HepG2 (cell line): Measurements from ENCODE around the gene GAS5. TPM values are rescaled to one million over a fixed set of nuclear protein-coding genes. Genes with fewer than 3 reads are reported as not detected.

Experiments used
- ARHGAP35 ChIP-seq: sonication (generic); formaldehyde crosslinking; IDR thresholded peaks from 2 replicates; pipeline ENCODE4 v1.9.0; 2022; ENCODE audit warnings: mild to moderate bottlenecking, inconsistent platforms, moderate library complexity, missing genetic modification reagents, borderline replicate concordance
- ARNT ChIP-seq: fragments of 450-650 bp; IDR thresholded peaks from 2 replicates; pipeline ENCODE4 v1.6.1; 2017
- ESRRA ChIP-seq: sonication (generic); formaldehyde crosslinking; IDR thresholded peaks from 2 replicates; pipeline ENCODE4 v1.5.1; 2020; ENCODE audit warnings: mild to moderate bottlenecking, low read depth, missing genetic modification reagents
- FLYWCH1 ChIP-seq: sonication (generic); formaldehyde crosslinking; IDR thresholded peaks from 2 replicates; pipeline ENCODE4 v1.8.1; 2023; ENCODE audit warnings: mild to moderate bottlenecking, missing genetic modification reagents
- HES4 ChIP-seq: sonication (generic); formaldehyde crosslinking; IDR thresholded peaks from 2 replicates; pipeline ENCODE4 v1.9.0; 2021; ENCODE audit warnings: mild to moderate bottlenecking, missing genetic modification reagents, borderline replicate concordance
- IKZF1 ChIP-seq: fragments of 450-650 bp; IDR thresholded peaks from 2 replicates; pipeline ENCODE4 v1.7.1; 2016
- IRX3 ChIP-seq: sonication (generic); formaldehyde crosslinking; IDR thresholded peaks from 2 replicates; pipeline ENCODE4 v1.8.1; 2023; ENCODE audit warnings: mild to moderate bottlenecking, low read depth, missing genetic modification reagents, borderline replicate concordance
- ISX ChIP-seq: sonication (generic); formaldehyde crosslinking; conservative IDR thresholded peaks from 2 replicates; pipeline ENCODE4 v1.5.0; 2020; ENCODE audit warnings: missing genetic modification reagents
- MLX ChIP-seq: IDR thresholded peaks from 2 replicates; pipeline ENCODE4 v1.6.1; 2016
- MXD4 ChIP-seq: IDR thresholded peaks from 2 replicates; pipeline ENCODE4 v1.6.1; 2016; ENCODE audit warnings: mild to moderate bottlenecking, missing biosample characterization, missing genetic modification reagents
- PHF21A ChIP-seq: sonication (generic); formaldehyde crosslinking; IDR thresholded peaks from 2 replicates; pipeline ENCODE4 v1.5.0; 2020; ENCODE audit warnings: mild to moderate bottlenecking, missing genetic modification reagents
- POLR2G ChIP-seq: fragments of 200-400 bp; formaldehyde crosslinking; IDR thresholded peaks from 2 replicates; pipeline ENCODE4 v1.6.1; 2018; ENCODE audit warnings: mild to moderate bottlenecking, low read depth, low read length, moderate library complexity
- SIN3A ChIP-seq: IDR thresholded peaks from 2 replicates; pipeline ENCODE4 v1.6.1; 2011; ENCODE audit warnings: low read depth, mild to moderate bottlenecking, control low read depth, low read length, borderline replicate concordance
- SPEN ChIP-seq: sonication (generic); formaldehyde crosslinking; IDR thresholded peaks from 2 replicates; pipeline ENCODE4 v1.5.1; 2020; ENCODE audit warnings: low read depth, mild to moderate bottlenecking, missing genetic modification reagents
- SRSF1 ChIP-seq: fragments of 200-400 bp; formaldehyde crosslinking; optimal IDR thresholded peaks from 2 replicates; pipeline ENCODE3; 2017; ENCODE audit warnings: mild to moderate bottlenecking, low read depth, low read length, moderate library complexity
- SRSF4 ChIP-seq: fragments of 200-400 bp; formaldehyde crosslinking; IDR thresholded peaks from one replicate; pipeline ENCODE4 v1.6.1; 2018; ENCODE audit warnings: mild to moderate bottlenecking, low read depth, low read length, moderate library complexity; ENCODE audit not compliant: poor library complexity, severe bottlenecking
- STAT5B ChIP-seq: sonication (generic); formaldehyde crosslinking; IDR thresholded peaks from 2 replicates; pipeline ENCODE4 v1.4.0; 2020; ENCODE audit warnings: missing genetic modification reagents
- SYNCRIP ChIP-seq: fragments of 200-400 bp; formaldehyde crosslinking; IDR thresholded peaks from 2 replicates; pipeline ENCODE4 v1.6.1; 2018; ENCODE audit warnings: mild to moderate bottlenecking, low read depth, low read length; ENCODE audit not compliant: insufficient read depth
- ZBTB20 ChIP-seq: sonication (generic); formaldehyde crosslinking; IDR thresholded peaks from 2 replicates; pipeline ENCODE4 v1.8.1; 2023; ENCODE audit warnings: missing genetic modification reagents, low read depth, mild to moderate bottlenecking, borderline replicate concordance
- ZBTB26 ChIP-seq: IDR thresholded peaks from 2 replicates; pipeline ENCODE4 v1.6.1; 2016; ENCODE audit warnings: missing compliant biosample characterization, missing genetic modification reagents, borderline replicate concordance
- ZNF138 ChIP-seq: sonication (generic); formaldehyde crosslinking; IDR thresholded peaks from 2 replicates; pipeline ENCODE4 v1.5.0; 2020; ENCODE audit warnings: mild to moderate bottlenecking, low read depth, missing genetic modification reagents
- ZNF501 ChIP-seq: sonication (generic); formaldehyde crosslinking; IDR thresholded peaks from 2 replicates; pipeline ENCODE4 v1.5.1; 2020; ENCODE audit warnings: mild to moderate bottlenecking, moderate library complexity, missing genetic modification reagents
- ZNF737 ChIP-seq: sonication (generic); formaldehyde crosslinking; IDR thresholded peaks from 2 replicates; pipeline ENCODE4 v1.5.0; 2020; ENCODE audit warnings: missing genetic modification reagents, mild to moderate bottlenecking, borderline replicate concordance
- ZNF746 ChIP-seq: sonication (generic); formaldehyde crosslinking; IDR thresholded peaks from 2 replicates; pipeline ENCODE4 v1.8.0; 2022; ENCODE audit warnings: mild to moderate bottlenecking, missing genetic modification reagents
- ZSCAN21 ChIP-seq: sonication (generic); formaldehyde crosslinking; IDR thresholded peaks from 2 replicates; pipeline ENCODE4 v1.8.0; 2022; ENCODE audit warnings: mild to moderate bottlenecking, missing genetic modification reagents, moderate library complexity, borderline replicate concordance
- polyA plus RNA-seq, 8 experiments: library from polyadenylated mRNA; depleted of rRNA in 3 of 8; stranded (reverse) in 7 of 8; unstranded in 1 of 8; fragments of >200 nt; fragmentation: Illumina TruSeq in 4 of 8; extraction: Trizol in 4 of 8; gene quantifications; 2 replicates each; pipeline versions ENCODE4 v1.2.1 to v1.2.3, GENCODE V29; 2011 to 2016; ENCODE audit warnings: low read depth in 4 of 8, missing spikeins in 1 of 8, mixed read lengths in 1 of 8; ENCODE audit not compliant: insufficient read depth in 1 of 8
- total RNA-seq, 5 experiments: library from RNA; depleted of rRNA; stranded (reverse); fragments of >200 nt; fragmentation: Illumina TruSeq; extraction: Trizol; gene quantifications; 2 replicates each; pipeline ENCODE4 v1.2.3, GENCODE V29; 2016; ENCODE audit warnings: low read depth in 1 of 5
- TF ChIP-seq, protein P1 (sequence below): IDR thresholded peaks from 2 replicates; pipeline ENCODE4 v1.6.1; 2012; ENCODE audit warnings: low read depth, low read length, improper control_type of control experiment

GAS5 gene
- total and polyA plus RNA-seq, 2 of the 13 experiments (the other 11 are each of a cell fraction or from before 2014, with no cell fraction given): 352 to 738 TPM

DNA sequence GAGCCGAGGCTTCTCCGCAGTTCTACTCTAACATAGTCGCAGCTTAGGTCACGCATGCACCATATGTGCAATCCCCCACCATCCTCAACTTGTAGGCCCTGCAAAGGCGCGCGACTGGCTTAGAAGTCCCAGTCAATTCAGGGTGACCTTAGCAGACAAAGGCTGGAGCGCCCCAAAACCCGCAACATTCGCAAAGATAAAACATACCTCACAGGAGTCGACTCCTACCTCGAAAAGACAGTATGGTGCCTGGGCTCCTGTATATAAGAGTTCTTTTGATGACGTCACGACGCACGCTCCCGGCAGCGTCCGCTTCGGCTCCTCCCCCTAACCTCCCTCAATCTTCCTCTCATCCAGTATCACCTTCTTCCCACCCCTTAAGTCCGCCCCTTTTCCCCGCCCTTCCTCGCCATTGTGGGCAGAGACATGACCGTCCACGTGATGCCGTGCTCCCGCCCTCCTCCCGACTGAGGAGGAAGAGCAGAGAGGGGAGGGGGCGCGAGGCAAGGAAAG is at the start of gene GAS5 (continued):
- TF ChIP-seq ZSCAN21 (CRISPR knock-in tag) (0 out of 2 replicates have a peak, but pooled peaks have one; percentile 24), ZBTB20 (no peak), HES4 (CRISPR knock-in tag) (no peak), ZNF746 (CRISPR knock-in tag) (no peak), MLX (peak; percentile 22; the same call in 1 of the 2 replicates), SRSF1 (no peak), ZNF138 (no peak), SYNCRIP (no peak), SPEN (CRISPR knock-in tag) (no peak; the same call in none of the 2 replicates), IKZF1 (no peak), ISX (CRISPR knock-in tag) (no peak), ARNT (no peak), ZBTB26 (CRISPR knock-in tag) (peak; percentile 42; the same call in 1 of the 2 replicates), SRSF4 (no peak), POLR2G (peak; percentile 100), STAT5B (peak; percentile 68; the same call in 1 of the 2 replicates), SIN3A (peak; percentile 85; the same call in 1 of the 2 replicates), ARHGAP35 (CRISPR knock-in tag) (peak; percentile 52; the same call in 1 of the 2 replicates), FLYWCH1 (CRISPR knock-in tag) (no peak), PHF21A (CRISPR knock-in tag) (no peak), ESRRA (0 out of 2 replicates have a peak, but pooled peaks have one; percentile 6), MXD4 (CRISPR knock-in tag) (peak; percentile 86), ZNF501 (CRISPR knock-in tag) (no peak; the same call in 1 of the 2 replicates), ZNF737 (CRISPR knock-in tag) (no peak), IRX3 (CRISPR knock-in tag) (no peak)
- TF ChIP-seq, protein P1, sequence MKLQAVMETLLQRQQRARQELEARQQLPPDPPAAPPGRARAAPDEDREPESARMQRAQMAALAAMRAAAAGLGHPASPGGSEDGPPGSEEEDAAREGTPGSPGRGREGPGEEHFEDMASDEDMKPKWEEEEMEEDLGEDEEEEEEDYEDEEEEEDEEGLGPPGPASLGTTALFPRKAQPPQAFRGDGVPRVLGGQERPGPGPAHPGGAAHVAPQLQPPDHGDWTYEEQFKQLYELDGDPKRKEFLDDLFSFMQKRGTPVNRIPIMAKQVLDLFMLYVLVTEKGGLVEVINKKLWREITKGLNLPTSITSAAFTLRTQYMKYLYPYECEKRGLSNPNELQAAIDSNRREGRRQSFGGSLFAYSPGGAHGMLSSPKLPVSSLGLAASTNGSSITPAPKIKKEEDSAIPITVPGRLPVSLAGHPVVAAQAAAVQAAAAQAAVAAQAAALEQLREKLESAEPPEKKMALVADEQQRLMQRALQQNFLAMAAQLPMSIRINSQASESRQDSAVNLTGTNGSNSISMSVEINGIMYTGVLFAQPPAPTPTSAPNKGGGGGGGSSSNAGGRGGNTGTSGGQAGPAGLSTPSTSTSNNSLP: peak; percentile 28; the same call in 1 of the 2 replicates
